ENCODE measurements around the gene OR6C75. TPM values are rescaled to one million over a fixed set of nuclear protein-coding genes. Genes with fewer than 3 reads are reported as not detected.

Gene OR6C75
- total RNA-seq, 1 donor from 2014 or later = not detected

Other genes starting within 250 kb of the OR6C75 start
- gene OR9K2, start 236.6 kb upstream of the OR6C75 start, total RNA-seq = not detected in 2 replicates
- gene OR10A7, start 141.9 kb upstream of the OR6C75 start, total RNA-seq = not detected in 2 replicates
- gene OR6C74, start 118.4 kb upstream of the OR6C75 start, total RNA-seq = not detected in 2 replicates
- not detected in 2 replicates for gene OR6C6, start 66.4 kb upstream of the OR6C75 start, total RNA-seq
- not detected in 2 replicates for gene OR6C1, start 48.6 kb upstream of the OR6C75 start, total RNA-seq
- not detected in 2 replicates for gene OR6C3, start 32.2 kb upstream of the OR6C75 start, total RNA-seq
- gene OR6C65, start 37.6 kb downstream of the OR6C75 start, total RNA-seq = not detected in 2 replicates
- not detected in 2 replicates for gene OR6C76, start 63.3 kb downstream of the OR6C75 start, total RNA-seq
- gene OR6C2, start 81.1 kb downstream of the OR6C75 start, total RNA-seq = not detected in 2 replicates
- not detected in 2 replicates for gene OR6C70, start 107.2 kb downstream of the OR6C75 start, total RNA-seq
- not detected in 2 replicates for gene OR6C68, start 129.4 kb downstream of the OR6C75 start, total RNA-seq
- not detected in 2 replicates for gene OR6C4, start 186.6 kb downstream of the OR6C75 start, total RNA-seq
- gene OR2AP1, start 209.5 kb downstream of the OR6C75 start, total RNA-seq = not detected in 2 replicates